HEK293 (cell line): ENCODE results near the gene NAE1.

Experiments used
- CTCF ChIA-PET: fragments of 350-600 bp; formaldehyde crosslinking; extraction: SDS; loops from one replicate; lab custom pipeline; 2021; ENCODE audit warnings: antibody characterized with exemption; lab: Yijun Ruan, JAX
- POLR2A ChIA-PET: fragments of 300-600 bp; formaldehyde crosslinking; extraction: SDS; loops from one replicate; lab custom pipeline; 2020; ENCODE audit warnings: antibody characterized with exemption, inconsistent platforms; lab: Yijun Ruan, JAX
- H3K27ac ChIP-seq: fragments of 200-500 bp; sonication (Bioruptor generic); 2 replicates; pipeline ENCODE4 v1.5.1; 2014; ENCODE audit warnings: low read depth, low read length, control low read depth, inconsistent platforms; ENCODE audit errors: extremely low read depth
- H3K36me3 ChIP-seq, 2 experiments: fragments of 200-500 bp in 1 of 2; sonication (Bioruptor generic) in 1 of 2; 1 replicate in 1 of 2; 2 replicates in 1 of 2; pipeline ENCODE4 v1.5.1; 2014 to 2017; ENCODE audit warnings: inconsistent platforms in 2 of 2, low read length in 2 of 2; ENCODE audit not compliant: control insufficient read depth in 2 of 2, insufficient read depth in 1 of 2
- H3K4me1 ChIP-seq: fragments of 200-500 bp; sonication (Bioruptor generic); 2 replicates; pipeline ENCODE4 v1.5.1; 2014; ENCODE audit warnings: mild to moderate bottlenecking, low read length, inconsistent platforms; ENCODE audit not compliant: control insufficient read depth, insufficient read depth
- H3K4me3 ChIP-seq: 2 replicates; pipeline ENCODE4 v1.5.1; 2011; ENCODE audit warnings: low read depth, mild to moderate bottlenecking, control low read depth, low read length, moderate library complexity
- H3K9me3 ChIP-seq: fragments of 200-500 bp; sonication (Bioruptor generic); 2 replicates; pipeline ENCODE4 v1.5.1; 2014; ENCODE audit warnings: low read depth, low read length, inconsistent platforms; ENCODE audit not compliant: control insufficient read depth, insufficient read depth
- PATZ1 ChIP-seq: fragments of 450-650 bp; formaldehyde crosslinking; IDR thresholded peaks from 2 replicates; pipeline ENCODE4 v1.5.1; 2016; ENCODE audit warnings: missing biosample characterization, missing genetic modification characterization
- SALL2 ChIP-seq: fragments of 450-650 bp; formaldehyde crosslinking; IDR thresholded peaks from 2 replicates; pipeline ENCODE4 v1.5.0; 2017; ENCODE audit warnings: missing biosample characterization, mild to moderate bottlenecking, missing genetic modification characterization, borderline replicate concordance
- ZFHX2 ChIP-seq: fragments of 450-650 bp; formaldehyde crosslinking; conservative IDR thresholded peaks from 2 replicates; pipeline ENCODE4 v1.5.1; 2016; ENCODE audit warnings: missing biosample characterization, missing genetic modification characterization
- ZNF133 ChIP-seq: fragments of 450-650 bp; formaldehyde crosslinking; IDR thresholded peaks from 2 replicates; pipeline ENCODE4 v1.5.1; 2016; ENCODE audit warnings: missing biosample characterization, missing genetic modification characterization
- ZNF202 ChIP-seq: fragments of 450-650 bp; formaldehyde crosslinking; IDR thresholded peaks from 2 replicates; pipeline ENCODE4 v1.5.1; 2016; ENCODE audit warnings: missing biosample characterization, missing genetic modification characterization, borderline replicate concordance
- ZNF404 ChIP-seq: fragments of 450-650 bp; formaldehyde crosslinking; IDR thresholded peaks from 2 replicates; pipeline ENCODE4 v1.5.1; 2017; ENCODE audit warnings: missing biosample characterization, missing genetic modification characterization
- ZNF529 ChIP-seq: fragments of 450-650 bp; formaldehyde crosslinking; IDR thresholded peaks from 2 replicates; pipeline ENCODE4 v1.5.1; 2017; ENCODE audit warnings: missing genetic modification characterization, missing biosample characterization; ENCODE audit not compliant: insufficient replicate concordance
- ZNF549 ChIP-seq: fragments of 450-650 bp; IDR thresholded peaks from 2 replicates; pipeline ENCODE4 v1.5.1; 2018; ENCODE audit warnings: missing biosample characterization, missing genetic modification characterization, mild to moderate bottlenecking, inconsistent platforms, moderate library complexity
- ZNF571 ChIP-seq: fragments of 450-650 bp; formaldehyde crosslinking; IDR thresholded peaks from 2 replicates; pipeline ENCODE4 v1.5.0; 2017; ENCODE audit warnings: missing biosample characterization, missing genetic modification characterization
- ZNF596 ChIP-seq: fragments of 450-650 bp; IDR thresholded peaks from 2 replicates; pipeline ENCODE4 v1.5.0; 2018; ENCODE audit warnings: missing biosample characterization, mild to moderate bottlenecking, missing genetic modification characterization, moderate library complexity
- ZNF629 ChIP-seq: fragments of 450-650 bp; formaldehyde crosslinking; IDR thresholded peaks from 2 replicates; pipeline ENCODE4 v1.5.1; 2017; ENCODE audit warnings: missing biosample characterization, missing genetic modification characterization
- ZNF664 ChIP-seq: fragments of 450-650 bp; formaldehyde crosslinking; IDR thresholded peaks from 2 replicates; pipeline ENCODE4 v1.5.1; 2016; ENCODE audit warnings: missing biosample characterization, missing genetic modification characterization
- ZNF677 ChIP-seq: fragments of 450-650 bp; IDR thresholded peaks from 2 replicates; pipeline ENCODE4 v1.5.0; 2018; ENCODE audit warnings: missing biosample characterization, mild to moderate bottlenecking, missing genetic modification characterization, moderate library complexity
- ZNF768 ChIP-seq: fragments of 450-650 bp; formaldehyde crosslinking; IDR thresholded peaks from 2 replicates; pipeline ENCODE4 v1.5.1; 2018; ENCODE audit warnings: missing biosample characterization, mild to moderate bottlenecking, missing genetic modification characterization
- ZNF791 ChIP-seq: fragments of 450-650 bp; formaldehyde crosslinking; IDR thresholded peaks from 2 replicates; pipeline ENCODE4 v1.5.1; 2016; ENCODE audit warnings: missing biosample characterization, missing genetic modification characterization
- ZNF837 ChIP-seq: fragments of 450-650 bp; formaldehyde crosslinking; IDR thresholded peaks from 2 replicates; pipeline ENCODE4 v1.5.1; 2016; ENCODE audit warnings: missing biosample characterization, missing genetic modification characterization
- TF ChIP-seq, protein P1 (sequence below): fragments of 450-650 bp; formaldehyde crosslinking; IDR thresholded peaks from 2 replicates; pipeline ENCODE4; 2016; ENCODE audit warnings: missing biosample characterization, missing genetic modification characterization
- TF ChIP-seq, protein P2 (sequence below): fragments of 450-650 bp; IDR thresholded peaks from 2 replicates; pipeline ENCODE4 v1.5.1; 2018; ENCODE audit warnings: missing biosample characterization, mild to moderate bottlenecking, missing genetic modification characterization
- TF ChIP-seq, protein P3 (sequence below): fragments of 450-650 bp; formaldehyde crosslinking; IDR thresholded peaks from 2 replicates; pipeline ENCODE4 v1.5.1; 2017; ENCODE audit warnings: missing biosample characterization, missing genetic modification characterization
- TF ChIP-seq, protein P4 (sequence below): fragments of 450-650 bp; formaldehyde crosslinking; IDR thresholded peaks from 2 replicates; pipeline ENCODE4 v1.5.1; 2016; ENCODE audit warnings: missing biosample characterization, missing genetic modification characterization
- TF ChIP-seq, protein P5 (sequence below): fragments of 450-650 bp; formaldehyde crosslinking; IDR thresholded peaks from 2 replicates; pipeline ENCODE4 v1.5.1; 2016; ENCODE audit warnings: missing biosample characterization, missing genetic modification characterization

The NAE1 gene

DNA sequence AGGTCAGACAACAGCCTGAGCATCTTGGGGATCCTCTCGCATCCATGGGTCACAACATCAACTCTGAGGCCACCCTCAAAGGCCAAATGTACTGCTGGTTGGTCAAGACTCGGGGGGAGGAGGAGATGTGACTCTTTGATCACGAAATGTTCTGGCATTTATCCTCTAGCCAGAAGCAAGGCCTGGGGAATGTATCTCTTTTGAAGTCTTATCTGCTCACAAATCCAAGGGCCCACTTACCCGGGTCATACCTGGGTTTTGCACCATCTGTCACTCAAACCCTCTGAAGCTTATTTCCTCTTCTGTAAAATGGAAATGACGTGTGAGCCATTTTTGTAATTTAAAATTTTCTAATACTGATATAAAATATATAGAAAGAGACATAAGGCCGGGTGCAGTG lies 26.7 kb upstream of the NAE1 start:
- POLR2A ChIA-PET: interaction anchor here (1.7 kb wide), 1 partner anchor 10 kb away, joined by 6 read pairs; no protein-coding TSS in a partner anchor
- CTCF ChIA-PET: interaction anchor here (1.1 to 2.8 kb wide), 3 partner anchors 10 to 129 kb away, joined by 3 to 19 read pairs (median 4); no protein-coding TSS in a partner anchor
- Histone ChIP-seq H3K36me3 (no peaks in the 10 kb centered on the region), H3K4me1 (no peaks in the 10 kb centered on the region), H3K4me3 (no peak overlapping the region), H3K9me3 (no peaks in the 10 kb centered on the region), H3K27ac (no peak overlapping the region)
- TF ChIP-seq ZNF529 (no peak), ZNF791 (tag by site-specific recombination) (no peak), PATZ1 (tag by site-specific recombination) (no peak), ZNF677 (tag by site-specific recombination) (no peak), ZNF404 (no peak), ZNF768 (tag by site-specific recombination) (no peak), ZNF837 (no peak), ZNF202 (tag by site-specific recombination) (no peak), ZNF571 (tag by site-specific recombination) (no peak), ZFHX2 (tag by site-specific recombination) (no peak), SALL2 (no peak)
- TF ChIP-seq, protein P1, sequence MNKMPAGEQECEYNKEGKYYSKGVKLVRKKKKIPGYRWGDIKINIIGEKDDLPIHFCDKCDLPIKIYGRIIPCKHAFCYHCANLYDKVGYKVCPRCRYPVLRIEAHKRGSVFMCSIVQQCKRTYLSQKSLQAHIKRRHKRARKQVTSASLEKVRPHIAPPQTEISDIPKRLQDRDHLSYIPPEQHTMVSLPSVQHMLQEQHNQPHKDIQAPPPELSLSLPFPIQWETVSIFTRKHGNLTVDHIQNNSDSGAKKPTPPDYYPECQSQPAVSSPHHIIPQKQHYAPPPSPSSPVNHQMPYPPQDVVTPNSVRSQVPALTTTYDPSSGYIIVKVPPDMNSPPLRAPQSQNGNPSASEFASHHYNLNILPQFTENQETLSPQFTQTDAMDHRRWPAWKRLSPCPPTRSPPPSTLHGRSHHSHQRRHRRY (tag by site-specific recombination): no peak
- TF ChIP-seq, protein P2, sequence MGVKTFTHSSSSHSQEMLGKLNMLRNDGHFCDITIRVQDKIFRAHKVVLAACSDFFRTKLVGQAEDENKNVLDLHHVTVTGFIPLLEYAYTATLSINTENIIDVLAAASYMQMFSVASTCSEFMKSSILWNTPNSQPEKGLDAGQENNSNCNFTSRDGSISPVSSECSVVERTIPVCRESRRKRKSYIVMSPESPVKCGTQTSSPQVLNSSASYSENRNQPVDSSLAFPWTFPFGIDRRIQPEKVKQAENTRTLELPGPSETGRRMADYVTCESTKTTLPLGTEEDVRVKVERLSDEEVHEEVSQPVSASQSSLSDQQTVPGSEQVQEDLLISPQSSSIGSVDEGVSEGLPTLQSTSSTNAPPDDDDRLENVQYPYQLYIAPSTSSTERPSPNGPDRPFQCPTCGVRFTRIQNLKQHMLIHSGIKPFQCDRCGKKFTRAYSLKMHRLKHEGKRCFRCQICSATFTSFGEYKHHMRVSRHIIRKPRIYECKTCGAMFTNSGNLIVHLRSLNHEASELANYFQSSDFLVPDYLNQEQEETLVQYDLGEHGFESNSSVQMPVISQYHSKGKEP (tag by site-specific recombination): no peak
- TF ChIP-seq, protein P3, sequence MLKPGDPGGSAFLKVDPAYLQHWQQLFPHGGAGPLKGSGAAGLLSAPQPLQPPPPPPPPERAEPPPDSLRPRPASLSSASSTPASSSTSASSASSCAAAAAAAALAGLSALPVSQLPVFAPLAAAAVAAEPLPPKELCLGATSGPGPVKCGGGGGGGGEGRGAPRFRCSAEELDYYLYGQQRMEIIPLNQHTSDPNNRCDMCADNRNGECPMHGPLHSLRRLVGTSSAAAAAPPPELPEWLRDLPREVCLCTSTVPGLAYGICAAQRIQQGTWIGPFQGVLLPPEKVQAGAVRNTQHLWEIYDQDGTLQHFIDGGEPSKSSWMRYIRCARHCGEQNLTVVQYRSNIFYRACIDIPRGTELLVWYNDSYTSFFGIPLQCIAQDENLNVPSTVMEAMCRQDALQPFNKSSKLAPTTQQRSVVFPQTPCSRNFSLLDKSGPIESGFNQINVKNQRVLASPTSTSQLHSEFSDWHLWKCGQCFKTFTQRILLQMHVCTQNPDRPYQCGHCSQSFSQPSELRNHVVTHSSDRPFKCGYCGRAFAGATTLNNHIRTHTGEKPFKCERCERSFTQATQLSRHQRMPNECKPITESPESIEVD (tag by site-specific recombination): no peak

- TF ChIP-seq ZNF664 (tag by site-specific recombination) (no peak), ZNF596 (tag by site-specific recombination) (no peak), ZNF133 (tag by site-specific recombination) (no peak), ZNF549 (tag by site-specific recombination) (no peak), ZNF629 (tag by site-specific recombination) (no peak)
- TF ChIP-seq, protein P4, sequence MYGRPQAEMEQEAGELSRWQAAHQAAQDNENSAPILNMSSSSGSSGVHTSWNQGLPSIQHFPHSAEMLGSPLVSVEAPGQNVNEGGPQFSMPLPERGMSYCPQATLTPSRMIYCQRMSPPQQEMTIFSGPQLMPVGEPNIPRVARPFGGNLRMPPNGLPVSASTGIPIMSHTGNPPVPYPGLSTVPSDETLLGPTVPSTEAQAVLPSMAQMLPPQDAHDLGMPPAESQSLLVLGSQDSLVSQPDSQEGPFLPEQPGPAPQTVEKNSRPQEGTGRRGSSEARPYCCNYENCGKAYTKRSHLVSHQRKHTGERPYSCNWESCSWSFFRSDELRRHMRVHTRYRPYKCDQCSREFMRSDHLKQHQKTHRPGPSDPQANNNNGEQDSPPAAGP (tag by site-specific recombination): no peak
- TF ChIP-seq, protein P5, sequence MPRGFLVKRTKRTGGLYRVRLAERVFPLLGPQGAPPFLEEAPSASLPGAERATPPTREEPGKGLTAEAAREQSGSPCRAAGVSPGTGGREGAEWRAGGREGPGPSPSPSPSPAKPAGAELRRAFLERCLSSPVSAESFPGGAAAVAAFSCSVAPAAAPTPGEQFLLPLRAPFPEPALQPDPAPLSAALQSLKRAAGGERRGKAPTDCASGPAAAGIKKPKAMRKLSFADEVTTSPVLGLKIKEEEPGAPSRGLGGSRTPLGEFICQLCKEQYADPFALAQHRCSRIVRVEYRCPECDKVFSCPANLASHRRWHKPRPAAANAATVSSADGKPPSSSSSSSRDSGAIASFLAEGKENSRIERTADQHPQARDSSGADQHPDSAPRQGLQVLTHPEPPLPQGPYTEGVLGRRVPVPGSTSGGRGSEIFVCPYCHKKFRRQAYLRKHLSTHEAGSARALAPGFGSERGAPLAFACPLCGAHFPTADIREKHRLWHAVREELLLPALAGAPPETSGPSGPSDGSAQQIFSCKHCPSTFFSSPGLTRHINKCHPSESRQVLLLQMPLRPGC (tag by site-specific recombination): no peak
- ChIA-PET CTCF (interaction anchor here (0.7 to 2.8 kb wide), 7 partner anchors 11 to 452 kb away, joined by 3 to 19 read pairs (median 4); partner anchors contain the start of gene NAE1), POLR2A (interaction anchor here (1.7 kb wide), 1 partner anchor 11 kb away, joined by 6 read pairs; no protein-coding TSS in a partner anchor)
- H3K36me3 ChIP-seq: no peaks in the 10 kb centered on the region
- no peak overlapping the region for H3K4me3 ChIP-seq
- no peaks in the 10 kb centered on the region for H3K4me1 ChIP-seq
- H3K27ac ChIP-seq: no peak overlapping the region
- no peaks in the 10 kb centered on the region for H3K9me3 ChIP-seq
These were observed 26.0 kb upstream of the NAE1 start for GRCh38 chr16:66856801-66857200.
